HG03060 (cell line): ENCODE measurements around the gene PDE4D.
"Not testable (repeated sequence)": the region's sequence is repeated elsewhere in the genome, so short reads cannot be mapped to it uniquely, and the experiment has no call there.

Experiments used
- ATAC-seq: cut with Tn5 transposase; IDR thresholded peaks from one replicate; pipeline ENCODE4 v1.9.1; 2021; ENCODE audit warnings: low read depth, moderate number of reproducible peaks; ENCODE audit not compliant: unreplicated experiment

PDE4D gene

DNA sequence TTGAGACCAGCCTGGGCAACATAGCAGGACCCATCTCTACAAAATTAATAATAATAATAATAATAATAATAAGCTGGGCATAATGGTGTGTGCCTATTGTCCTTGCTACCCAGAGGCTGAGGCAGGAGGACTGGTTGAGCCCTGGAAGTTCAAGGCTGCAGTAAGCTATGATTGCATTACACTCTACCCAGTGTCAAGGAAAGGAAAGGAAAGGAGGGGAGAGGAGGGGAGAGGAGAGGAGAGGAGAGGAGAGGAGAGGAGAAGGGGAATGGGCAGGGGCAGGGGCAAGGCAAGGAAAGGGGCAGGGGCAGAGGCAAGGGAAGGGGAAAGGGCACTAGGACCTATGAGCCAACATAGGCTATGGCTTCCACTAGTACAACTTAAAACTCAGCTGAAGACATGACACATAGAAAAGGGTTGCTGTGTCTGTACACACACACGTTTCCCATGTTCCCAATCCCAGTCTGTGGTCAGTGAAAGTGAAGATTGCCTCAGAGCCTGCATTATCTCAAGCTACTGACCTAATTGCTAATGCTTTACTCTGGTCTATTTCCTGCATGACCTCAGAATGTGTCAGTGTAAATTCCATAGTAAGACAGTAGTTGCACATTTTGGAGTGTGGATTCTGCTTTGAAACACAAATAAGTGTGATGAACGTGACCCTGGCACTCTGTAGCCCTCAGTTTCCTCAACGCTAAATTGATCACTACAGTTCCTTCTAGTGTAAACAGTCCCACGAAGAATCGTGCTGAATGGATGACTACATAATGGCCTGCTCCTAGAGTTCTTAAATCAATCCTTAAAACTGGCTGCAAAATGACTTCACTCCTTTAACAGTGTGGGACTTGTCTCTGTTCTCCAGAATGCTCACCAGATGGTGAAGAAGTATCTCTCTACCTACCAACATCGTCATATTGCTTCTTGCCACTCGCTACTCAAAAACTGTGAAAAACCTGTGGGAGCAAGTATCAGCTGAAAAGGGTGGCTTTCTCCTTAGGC lies 813.6 kb downstream of the PDE4D start:
- no peak for ATAC-seq

- ATAC-seq: no peak
Observed at GRCh38 chr5:59071755-59072549, 821.6 kb downstream of the PDE4D start.

- no peak for ATAC-seq
Observed at GRCh38 chr5:59069438-59070079, 824.0 kb downstream of the PDE4D start.

- no peak for ATAC-seq
Observed at GRCh38 chr5:59067956-59068656, 825.4 kb downstream of the PDE4D start.

DNA sequence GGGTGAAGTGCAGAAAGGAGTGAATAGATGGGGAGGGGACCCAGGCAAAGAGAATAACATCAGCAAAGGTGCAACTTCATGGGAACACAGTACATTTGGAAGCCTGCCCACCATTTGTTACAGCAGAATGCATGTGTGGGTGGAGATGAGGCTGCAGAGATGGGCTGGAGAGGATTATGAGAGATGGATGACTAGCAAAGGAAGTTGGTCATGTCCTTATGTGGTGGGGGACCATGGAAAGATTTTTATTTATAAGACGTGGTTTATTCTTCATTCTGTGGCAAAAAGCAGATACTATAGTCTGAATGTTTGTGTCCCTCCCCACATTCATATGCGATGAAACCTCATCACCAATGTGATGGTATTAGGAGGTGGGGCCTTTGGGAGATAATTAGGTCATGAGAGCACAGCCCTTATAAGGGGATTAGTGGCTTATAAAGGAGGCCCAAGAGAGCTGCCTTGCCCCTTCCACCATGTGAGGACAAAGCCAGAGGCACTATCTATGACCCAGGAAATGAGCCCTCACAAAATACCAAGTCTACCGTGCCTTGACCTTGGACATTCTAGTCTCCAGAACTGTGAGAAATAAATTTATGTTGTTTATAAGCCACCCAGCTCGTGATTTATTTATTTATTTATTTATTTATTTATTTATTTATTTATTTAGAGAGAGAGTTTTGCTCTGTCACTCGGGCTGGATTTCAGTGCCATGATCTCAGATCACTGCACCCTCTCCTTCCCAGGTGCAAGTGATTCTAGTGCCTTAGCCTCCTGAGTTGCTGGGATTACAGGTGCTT lies 827.0 kb downstream of the PDE4D start:
- no peak for ATAC-seq

DNA sequence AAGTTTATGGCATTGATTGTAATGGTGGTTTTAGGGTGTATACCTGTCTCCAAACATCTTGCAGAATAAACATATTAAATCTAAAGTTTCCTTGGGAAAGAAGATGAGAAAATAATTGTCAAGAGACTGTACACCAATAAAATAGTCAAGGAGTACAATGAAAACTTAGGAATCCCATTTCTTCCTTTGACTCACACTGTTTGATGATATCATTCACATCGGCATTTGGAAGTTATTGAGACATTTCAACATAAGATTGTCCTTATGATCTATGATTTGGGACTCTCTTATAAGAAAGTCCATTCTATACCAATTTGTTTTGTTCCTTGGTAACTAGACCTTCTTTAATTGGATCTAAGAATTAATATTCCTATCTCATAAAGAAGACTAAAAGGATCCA lies 828.0 kb downstream of the PDE4D start:
- no peak for ATAC-seq

DNA sequence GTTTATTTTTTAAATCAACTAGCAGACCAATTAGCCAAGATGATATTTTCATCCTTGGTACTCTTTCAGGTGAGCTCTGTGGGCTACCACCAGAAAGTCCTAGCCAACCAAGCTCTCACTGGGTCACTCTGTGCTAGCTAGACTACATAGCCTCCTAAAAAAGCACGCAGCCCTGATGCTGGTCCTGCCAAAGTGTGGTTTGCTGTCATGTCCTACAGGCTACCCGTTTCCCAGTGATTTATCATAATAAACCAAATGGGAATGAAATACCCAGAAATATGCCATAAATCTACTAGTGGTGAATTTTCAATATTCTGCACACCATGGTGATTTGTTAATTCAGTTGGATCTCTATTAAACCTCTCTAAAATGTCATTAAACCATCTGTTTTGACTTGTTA lies 829.2 kb downstream of the PDE4D start:
- no peak for ATAC-seq

GRCh38 chr5:59062986-59063683 lies 830.4 kb downstream of the PDE4D start:
- no peak for ATAC-seq

DNA sequence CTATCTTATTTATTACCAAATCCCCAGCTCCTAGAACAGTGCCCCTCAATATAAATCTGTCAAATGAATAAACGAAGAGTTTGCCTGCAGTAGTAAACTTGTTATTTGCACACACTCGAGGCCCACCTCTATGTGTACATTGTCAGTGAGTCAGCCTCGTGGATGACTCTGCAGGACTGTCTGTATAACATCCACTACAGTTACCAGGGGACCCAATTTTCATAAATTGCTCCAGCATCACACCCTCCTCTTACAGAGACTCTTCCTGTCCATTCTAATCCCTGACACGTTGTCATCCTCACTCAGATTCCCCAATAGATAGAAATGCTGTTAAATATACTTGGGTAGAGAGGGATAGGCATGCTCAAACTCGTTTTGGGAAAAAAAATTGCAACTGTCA lies 832.1 kb downstream of the PDE4D start:
- no peak for ATAC-seq

DNA sequence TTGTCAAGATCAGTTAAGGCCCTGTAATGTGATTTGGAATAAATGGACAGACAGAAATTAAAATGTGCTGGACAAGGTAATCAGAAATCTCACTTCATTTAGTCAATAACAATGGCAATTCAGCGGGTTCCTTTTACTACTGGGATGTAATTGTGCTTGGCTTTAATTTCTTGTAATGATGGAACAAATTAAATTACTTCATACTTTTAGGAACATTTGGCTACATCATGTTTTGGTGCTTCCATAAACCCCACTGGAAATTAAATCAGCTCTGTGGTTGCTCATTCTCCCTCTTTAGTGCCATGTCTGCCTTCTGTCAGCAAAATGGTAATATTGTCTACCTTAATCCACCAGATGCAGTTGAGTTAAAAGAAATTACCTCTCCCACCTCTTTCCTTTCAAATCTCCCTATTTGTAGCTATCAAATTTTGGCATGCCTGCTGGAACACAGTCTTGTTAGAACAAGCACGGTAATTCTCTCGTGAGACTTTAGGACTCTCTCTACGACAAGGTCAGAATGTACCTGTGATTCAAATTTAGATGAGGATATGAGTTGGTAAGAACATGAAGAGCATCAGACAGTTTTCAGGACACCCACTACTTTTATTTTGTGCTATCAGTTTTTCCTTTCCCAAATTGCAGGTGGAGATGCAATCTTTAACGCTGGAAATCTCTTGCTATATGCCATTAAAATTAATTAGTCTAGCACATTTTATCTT lies 834.4 kb downstream of the PDE4D start:
- no peak for ATAC-seq

DNA sequence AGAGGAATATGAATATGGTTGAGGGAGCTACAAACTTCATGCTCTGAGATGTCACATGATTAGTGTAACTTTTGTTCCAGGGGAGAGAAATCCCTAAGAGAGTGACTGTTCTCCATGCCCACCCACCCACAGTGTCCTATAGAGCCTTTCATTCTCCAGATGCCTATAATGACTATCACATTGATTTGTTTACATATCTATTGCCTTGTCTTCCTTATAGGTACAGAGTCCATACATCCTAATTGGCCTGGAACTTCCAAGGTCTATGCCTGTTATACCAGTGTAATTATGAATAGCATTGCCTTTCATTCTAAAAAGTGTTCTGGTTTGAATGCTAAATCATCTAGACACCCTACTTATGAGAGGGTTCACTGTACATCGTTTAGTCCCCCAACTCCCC lies 835.3 kb downstream of the PDE4D start:
- no peak for ATAC-seq

DNA sequence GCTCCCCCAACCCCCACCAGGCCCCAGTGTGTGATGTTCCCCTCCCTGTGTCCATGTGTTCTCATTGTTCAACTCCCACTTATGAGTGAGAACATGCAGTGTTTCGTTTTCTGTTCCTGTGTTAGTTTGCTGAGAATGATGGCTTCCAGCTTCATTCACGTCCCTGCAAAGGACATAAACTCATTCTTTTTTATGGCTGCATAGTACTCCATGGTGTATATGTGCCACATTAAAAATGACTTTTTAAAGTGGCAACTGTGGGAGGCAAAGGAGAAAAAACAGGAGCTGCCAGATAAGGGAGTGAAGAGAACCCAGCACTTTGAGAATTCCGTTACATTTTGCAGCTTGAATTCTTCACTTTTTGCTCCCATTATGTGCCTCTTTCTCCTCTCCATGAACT lies 836.9 kb downstream of the PDE4D start:
- not testable (repeated sequence) for ATAC-seq

- ATAC-seq: no peak
Observed at GRCh38 chr5:59055745-59056448, 837.6 kb downstream of the PDE4D start.

DNA sequence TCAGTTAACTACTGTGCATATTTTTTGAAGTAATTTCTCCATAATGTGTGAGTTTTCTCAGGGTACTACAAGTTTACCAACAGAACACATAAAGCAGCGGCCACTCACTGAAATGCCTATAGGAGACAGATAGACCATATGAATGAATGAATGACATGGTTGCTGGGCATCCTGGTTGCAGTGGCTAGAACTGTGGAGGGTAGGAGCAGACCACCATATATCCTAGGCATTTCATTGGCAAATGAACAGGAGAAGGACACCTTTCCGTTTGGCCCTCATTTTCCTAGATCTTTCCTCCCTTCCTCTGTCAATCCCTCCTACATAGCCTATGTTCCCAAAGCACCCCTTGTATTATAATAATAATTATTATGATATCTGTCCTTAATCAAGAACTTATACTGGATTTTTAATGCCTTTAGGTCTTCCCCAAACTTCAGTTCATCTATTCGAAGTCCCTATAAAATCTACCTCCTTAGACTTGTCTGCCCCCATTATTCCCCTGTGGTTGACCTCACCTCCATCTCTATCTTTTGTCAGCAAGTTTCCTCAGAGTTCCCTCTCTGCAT lies 838.5 kb downstream of the PDE4D start:
- no peak for ATAC-seq

GRCh38 chr5:59051951-59052350 lies 841.6 kb downstream of the PDE4D start:
- no peak for ATAC-seq

DNA sequence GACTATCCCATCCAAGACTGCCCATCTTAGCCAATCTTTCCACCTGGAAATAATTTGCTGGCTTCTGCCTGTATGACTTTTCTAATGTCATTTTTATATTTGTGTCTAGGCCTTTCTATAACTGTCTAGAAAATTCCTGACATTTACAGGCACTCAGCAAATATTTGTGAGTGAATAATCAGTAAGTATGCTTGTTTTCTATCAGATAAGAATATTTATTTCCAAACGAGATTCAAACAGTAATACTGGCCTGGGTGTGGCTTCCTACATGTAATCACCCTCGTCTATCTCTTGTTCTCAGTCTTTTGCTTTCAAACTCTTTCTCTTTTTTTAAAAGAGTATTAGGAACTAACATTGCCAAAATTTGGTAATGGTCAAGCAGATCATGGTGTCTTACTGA lies 844.4 kb downstream of the PDE4D start:
- no peak for ATAC-seq
